GM18505 (cell line): ENCODE measurements around the gene TGM2.

Experiments used
- ATAC-seq: cut with Tn5 transposase; IDR thresholded peaks from one replicate; pipeline ENCODE4 v1.9.1; 2021; ENCODE audit not compliant: unreplicated experiment
- POLR2A ChIP-seq: IDR thresholded peaks from 4 replicates; pipeline ENCODE4 v1.6.1; 2011; ENCODE audit warnings: borderline replicate concordance; ENCODE audit not compliant: insufficient read depth, insufficient read length; ENCODE audit errors: extremely low read depth

The TGM2 gene

DNA sequence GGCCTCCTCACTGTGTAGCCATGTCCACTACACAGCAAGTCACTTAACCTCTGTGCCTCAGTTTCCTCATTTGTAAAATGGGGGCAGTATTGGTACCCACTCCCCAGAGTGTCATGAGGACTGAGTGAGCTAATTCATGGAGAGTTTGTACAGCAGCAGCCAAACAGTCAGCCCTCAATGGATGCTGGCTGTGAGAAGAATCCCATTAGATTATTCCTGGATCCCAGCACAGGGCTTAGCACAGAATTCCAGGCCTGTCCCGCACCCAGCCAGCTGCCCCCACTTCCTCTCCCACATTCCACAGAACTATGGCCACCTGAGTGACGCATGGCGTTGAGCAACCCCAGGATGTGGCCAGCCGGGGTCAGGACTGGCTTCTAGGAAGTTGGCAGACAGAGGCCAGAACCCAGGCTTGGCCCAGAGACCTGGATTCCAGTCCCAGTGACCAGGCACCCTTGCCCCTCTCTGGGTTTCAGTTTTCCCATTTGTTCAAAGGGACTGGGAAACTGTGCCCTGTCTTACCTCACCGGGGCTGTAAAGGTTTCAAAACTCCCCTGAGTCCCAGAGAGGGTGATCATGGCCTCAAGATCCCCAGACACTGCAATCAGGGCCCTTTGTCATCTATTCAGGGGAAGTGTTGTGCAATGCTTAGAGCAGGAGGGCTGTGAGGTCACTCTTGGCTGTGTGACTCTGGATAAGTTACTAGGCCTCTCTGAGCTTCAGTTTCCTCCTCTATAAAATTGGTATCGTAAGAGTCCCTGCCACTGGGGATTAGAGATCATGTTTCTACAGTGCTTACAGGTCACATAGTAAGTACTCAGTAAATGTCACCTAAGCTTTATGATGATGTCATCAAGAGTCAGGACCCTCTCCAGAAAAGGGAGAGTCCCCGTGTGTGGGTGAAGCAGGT is 3.0 kb upstream of the TGM2 start:
- no peak for ATAC-seq
- no peak for TF ChIP-seq POLR2A

DNA sequence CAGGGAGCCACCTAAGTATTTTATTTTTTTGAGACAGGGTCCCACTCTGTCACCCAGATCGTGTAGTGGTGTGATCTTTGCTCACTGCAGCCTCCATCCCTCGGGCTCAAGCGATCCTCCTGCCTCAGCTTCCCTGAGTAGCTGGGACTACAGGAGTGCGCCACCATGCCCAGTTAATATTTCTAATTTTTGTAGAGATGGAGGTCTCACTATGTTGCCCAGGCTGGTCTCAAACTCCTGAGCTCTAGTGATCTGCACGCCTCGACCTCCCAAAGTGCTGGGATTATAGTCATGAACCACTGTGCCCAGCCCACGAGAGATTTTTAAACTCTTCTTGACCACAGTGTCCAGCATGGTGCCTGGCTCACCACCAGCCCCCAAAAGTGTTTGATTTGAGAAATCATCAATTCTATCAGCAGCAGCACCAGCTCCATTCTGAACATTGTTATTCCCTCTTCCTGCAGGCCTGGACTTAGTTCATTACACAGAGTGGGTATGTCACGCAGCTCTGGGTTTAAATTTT is 2.3 kb upstream of the TGM2 start:
- TF ChIP-seq POLR2A, result no peak

DNA sequence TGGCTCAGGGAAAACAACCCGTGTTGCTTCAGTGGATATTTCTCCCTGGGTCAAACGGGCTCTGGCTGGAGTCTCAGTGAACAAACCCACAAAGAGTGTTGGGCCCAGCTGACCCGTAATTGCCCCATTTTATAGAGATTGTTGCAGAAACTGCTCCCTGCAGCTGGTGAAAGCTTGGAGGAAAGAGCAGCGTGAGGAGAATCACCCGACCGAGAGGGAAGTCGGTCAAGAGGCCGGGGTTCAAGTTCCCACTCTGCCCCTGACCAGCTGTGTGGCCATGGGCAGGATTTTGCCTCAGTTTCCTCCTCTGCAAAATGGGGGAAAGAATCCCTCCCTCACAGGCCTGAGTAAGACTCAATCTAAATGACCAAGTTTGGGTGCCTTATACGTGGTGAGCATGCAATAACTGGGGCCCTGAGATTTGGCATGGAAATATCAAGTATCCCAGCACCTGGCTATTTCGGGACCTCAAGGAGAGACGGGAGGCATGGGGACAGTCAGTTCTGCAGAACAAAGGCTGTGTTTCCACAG is 1.7 kb upstream of the TGM2 start:
- no peak for ATAC-seq
- no peak for TF ChIP-seq POLR2A

More for the DNA sequence above, 2.3 kb upstream of the TGM2 start:
- ATAC-seq, result no peak

DNA sequence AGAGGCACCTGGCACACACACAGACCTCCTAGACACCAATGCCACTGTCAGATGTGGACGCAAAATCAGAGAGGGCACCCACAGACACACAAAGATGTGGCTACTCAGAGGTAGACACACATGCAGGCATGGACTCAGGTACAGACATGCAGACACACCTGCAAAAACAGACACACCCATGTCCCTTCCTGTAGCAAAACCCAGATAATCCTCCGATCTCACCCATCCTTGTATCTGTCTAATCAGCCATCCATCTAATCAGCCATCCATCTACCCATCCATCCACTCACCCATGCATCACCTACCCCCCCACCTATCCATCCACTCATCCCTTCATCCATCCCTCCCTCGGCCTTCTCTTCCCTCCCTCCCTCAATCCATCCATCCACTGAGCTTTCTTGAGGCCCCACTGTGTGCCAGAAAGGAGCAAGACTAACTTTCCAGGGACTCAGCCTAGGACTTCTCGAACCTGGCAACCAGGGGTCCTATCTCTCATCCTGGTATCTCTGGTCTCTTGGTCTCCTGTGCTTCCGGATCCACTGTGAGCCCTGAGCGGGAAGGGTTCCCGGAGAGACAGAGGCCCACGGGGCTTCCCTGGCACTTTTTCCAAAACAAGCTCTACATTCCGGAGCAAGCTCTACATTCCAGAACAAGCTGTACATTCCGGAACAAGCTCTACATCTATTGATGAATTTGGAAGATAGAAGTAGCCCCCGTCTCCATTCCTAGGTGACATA is 1.1 kb upstream of the TGM2 start:
- no peak for TF ChIP-seq POLR2A
- no peak for ATAC-seq

DNA sequence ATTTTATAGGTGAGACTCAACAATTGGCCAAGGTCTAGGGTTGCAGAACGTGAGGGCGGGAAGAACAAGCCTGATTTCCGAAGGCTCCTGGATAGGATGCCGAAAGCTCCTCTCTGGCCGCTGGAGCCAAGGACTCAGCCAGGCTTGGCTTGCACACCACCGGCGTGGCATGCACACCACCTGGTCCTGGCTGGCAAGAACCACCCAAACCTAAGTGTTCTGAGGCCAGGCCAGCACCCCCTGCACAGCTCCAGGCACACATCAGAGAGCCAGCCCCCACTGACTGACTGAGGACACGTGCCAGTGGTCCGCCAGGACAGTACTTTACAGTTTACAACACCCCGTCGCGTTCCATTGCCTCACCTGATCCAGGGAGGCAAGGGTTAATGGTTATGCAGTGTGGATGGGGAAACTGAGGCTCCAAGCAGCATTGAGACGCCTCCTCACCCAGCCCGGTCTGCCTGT is 414 bp downstream of the TGM2 start:
- no peak for TF ChIP-seq POLR2A
- ATAC-seq, result no peak

DNA sequence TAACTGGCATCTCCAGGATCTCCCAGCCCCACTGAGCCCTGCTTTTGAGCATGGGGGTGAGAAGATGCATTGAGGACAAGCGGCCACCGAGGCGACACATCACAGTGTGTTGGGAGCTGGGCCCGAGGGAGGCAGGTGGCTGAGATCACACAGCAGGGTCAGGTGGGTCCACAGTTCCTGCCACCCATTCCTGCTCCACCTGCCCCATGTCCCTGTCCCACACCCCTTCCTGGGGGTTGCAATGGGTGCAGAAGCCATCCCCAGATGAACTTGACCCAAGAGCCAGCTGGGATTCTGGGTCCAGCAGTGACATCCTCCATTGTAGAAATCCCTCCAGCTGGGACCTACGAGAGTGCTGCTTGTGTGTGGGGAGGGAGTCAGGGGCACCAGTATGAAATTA is 1.0 kb downstream of the TGM2 start:
- no peak for ATAC-seq
- TF ChIP-seq POLR2A, result no peak

DNA sequence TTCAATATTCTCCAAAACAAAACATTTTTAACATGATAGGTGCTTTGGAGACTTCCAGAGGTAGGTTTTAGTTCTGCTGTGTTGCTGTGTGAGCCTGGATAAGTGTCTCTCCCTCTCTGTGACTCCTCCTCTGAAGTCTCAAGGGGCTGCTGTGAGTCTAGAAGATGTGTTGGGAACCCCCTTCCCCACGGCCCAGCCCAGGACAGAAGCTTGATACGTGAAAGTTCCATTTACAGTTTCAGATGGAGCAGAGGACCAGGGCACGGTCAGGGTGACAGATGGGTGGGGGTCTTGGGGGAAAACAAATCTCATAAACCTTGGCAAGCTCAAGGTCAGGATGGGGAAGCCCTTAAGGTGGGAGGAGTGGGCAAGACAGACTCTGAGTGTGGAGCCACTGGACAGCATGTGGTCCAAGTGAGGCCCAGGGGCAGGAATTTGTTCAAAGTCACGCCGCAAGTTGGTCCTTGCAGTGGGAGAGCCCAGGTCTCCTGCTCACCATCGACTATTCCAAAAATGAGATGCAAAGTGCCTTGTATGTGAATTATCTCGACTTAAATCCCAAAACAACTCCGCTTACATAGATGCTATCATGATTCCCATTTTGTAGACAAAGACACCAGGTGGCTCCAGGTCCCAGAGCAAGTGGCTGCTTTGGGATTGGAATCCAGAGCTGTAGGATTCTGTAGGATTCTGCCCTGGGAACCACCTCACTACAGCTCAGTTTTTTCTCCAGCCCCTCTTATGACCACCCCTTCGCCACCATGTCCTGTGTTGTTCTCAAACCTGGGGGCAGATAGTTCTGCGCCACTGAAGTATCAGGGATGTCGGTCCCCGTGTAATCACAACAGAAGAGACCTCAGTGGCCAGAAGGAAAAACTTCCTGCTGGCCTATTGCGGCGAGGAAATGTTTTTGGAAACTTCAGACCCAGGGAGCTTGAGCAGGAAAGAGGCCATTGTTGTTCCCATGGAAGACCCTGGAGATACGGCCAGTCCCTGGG is 1.9 kb downstream of the TGM2 start:
- no peak for ATAC-seq
- no peak for TF ChIP-seq POLR2A

DNA sequence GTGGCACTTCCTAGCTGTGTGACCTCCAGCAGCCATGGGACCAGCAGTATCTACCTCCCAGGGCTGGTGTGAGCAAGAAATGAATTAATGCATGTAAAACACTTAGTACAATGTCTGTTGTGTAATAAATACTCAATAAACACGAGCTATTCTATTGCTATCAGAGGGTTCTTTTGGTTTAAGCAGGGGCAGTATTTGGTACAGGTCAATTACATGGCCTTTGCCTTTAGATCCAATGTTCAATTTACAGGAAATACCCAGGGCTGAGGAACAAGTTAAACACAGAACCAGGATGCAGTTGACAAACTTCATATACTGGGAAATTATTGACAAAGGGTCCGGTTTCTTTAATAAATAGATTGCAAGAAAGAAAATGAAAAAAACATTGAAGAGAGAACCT is 2.9 kb downstream of the TGM2 start:
- no peak for TF ChIP-seq POLR2A
- no peak for ATAC-seq

DNA sequence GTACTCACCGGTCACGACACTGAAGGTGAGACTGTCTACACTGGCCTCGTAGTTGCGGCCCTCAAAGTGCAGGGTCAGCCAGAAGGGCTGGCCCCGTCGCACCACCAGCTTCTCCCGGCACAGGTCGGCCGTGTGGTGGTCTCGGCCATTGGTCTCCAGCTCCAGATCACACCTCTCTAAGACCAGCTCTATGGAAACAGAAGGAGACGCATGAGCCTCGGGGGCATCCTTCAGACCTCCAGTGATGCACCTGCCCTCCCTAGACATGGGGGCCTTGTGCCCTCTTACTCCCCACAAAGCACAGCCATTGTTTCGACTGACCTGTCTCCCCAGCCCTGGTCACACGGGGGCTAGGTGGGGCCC is 3.7 kb downstream of the TGM2 start:
- no peak for TF ChIP-seq POLR2A
- ATAC-seq, result no peak

DNA sequence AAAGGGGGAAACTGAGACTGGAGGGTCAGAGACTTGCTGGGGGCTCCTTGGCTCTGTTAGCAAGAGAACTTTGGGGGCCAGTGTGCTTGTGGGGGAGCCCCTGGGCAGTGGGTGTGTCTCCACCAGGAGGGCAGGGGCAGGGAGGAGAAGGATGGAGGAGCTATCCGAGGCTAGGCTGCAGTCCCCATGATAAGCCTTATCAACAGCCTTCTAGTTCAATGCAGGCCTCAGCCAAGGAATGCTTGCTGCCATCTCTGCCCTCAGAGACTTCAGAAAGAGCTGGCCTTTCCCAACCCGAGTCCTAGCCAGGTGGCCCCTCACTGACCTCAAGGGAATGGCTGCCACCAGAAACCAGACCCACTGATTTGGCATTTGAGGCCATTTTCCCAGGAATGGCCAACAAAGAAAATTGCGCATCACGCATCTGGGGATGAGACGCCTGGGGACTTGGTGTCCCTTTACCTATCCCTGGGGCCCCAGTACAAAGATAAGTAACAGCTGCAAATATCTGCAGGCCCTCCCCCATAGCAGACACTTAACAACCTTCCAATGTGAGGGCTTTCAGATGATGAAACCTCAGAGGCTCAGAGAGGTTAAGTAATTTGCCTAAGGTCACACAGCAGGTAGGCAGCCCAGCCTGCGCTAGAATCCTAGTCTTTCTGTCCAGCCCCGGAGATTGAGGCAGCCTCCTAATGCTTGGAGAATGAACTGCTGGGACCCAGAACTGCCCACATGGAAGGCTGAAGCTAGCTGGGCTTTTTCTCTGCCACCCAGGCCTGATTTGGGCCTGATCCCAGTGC is 4.9 kb downstream of the TGM2 start:
- TF ChIP-seq POLR2A, result no peak

DNA sequence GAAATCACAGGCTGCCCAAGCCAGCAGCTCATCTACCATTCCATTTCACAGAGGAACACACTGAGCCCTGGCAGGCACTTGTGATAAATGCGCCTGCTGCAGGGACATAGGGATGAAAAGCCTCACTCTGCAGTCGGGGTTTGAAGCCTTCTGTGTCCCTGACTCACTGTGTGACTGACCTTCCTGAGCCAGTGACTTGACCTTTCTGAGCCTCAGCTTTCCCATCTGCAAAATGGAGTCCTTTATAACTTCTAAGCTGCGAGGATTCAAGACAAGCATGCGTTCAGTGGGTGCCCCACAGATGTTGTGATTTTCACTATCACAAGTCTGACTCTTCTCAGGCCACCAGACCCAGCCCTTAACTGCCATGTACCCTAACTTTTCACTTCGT is 5.5 kb downstream of the TGM2 start:
- TF ChIP-seq POLR2A, result no peak
- ATAC-seq, result no peak

More for the DNA sequence above, 4.9 kb downstream of the TGM2 start:
- ATAC-seq, result no peak
